Measurements from ENCODE around the gene OBP2A.

GRCh38 chr9:135500525-135501260 is 45.2 kb upstream of the OBP2A start, which contains the start of gene MRPS2:
- TF ChIP-seq CTCF (conservative IDR thresholded peaks at IDR 0.05; ENCODE audit: low read length) = peak; percentile 79
- no peak for TF ChIP-seq EZH2phosphoT487 (IDR thresholded peaks at IDR 0.05; ENCODE audit: borderline replicate concordance, low read depth, low read length)
